Transverse colon (tissue), 4 donors: ENCODE measurements around the gene RBP3. TPM values are rescaled to one million over a fixed set of nuclear protein-coding genes. Genes with fewer than 3 reads are reported as not detected.

Experiments used
- DNase-seq: peaks from one replicate; pipeline ENCODE4 v3.0.0-alpha.2; 2019
- H3K27ac ChIP-seq, 4 donors: fragments of 200-600 bp; sonication (generic); 2 replicates each; pipeline ENCODE4 v1.5.1; 2016 to 2018; ENCODE audit warnings: inconsistent platforms in 4 of 4
- H3K27me3 ChIP-seq: fragments of 200-600 bp; sonication (generic); 2 replicates; pipeline ENCODE4 v1.5.1; 2017; ENCODE audit warnings: inconsistent platforms
- H3K36me3 ChIP-seq, 4 donors: fragments of 200-600 bp; sonication (generic); 2 replicates each; pipeline ENCODE4 v1.5.1; 2017 to 2019; ENCODE audit warnings: inconsistent platforms in 4 of 4
- H3K4me1 ChIP-seq, 4 donors: fragments of 200-600 bp; sonication (generic); 2 replicates each; pipeline ENCODE4 v1.5.1; 2017 to 2020; ENCODE audit warnings: inconsistent platforms in 4 of 4
- H3K4me3 ChIP-seq, 4 donors: fragments of 200-600 bp; sonication (generic); 1 replicate in 1 of 4; 2 replicates in 3 of 4; pipeline versions ENCODE4 v1.5.1 to v1.6.1; 2017 to 2019; ENCODE audit warnings: inconsistent platforms in 4 of 4
- H3K9me3 ChIP-seq, 2 donors: fragments of 200-600 bp; sonication (generic); 2 replicates each; pipeline ENCODE4 v1.5.1; 2017 to 2019; ENCODE audit warnings: inconsistent platforms in 2 of 2
- EP300 ChIP-seq: sonication (generic); formaldehyde crosslinking; IDR thresholded peaks from one replicate; pipeline ENCODE4 v1.6.1; 2017; ENCODE audit warnings: antibody characterized with exemption, low read depth
- POLR2A ChIP-seq: fragments of 450-650 bp; IDR thresholded peaks from one replicate; pipeline ENCODE4 v1.6.1; 2016; ENCODE audit warnings: antibody characterized with exemption, mild to moderate bottlenecking, moderate library complexity
- POLR2AphosphoS5 ChIP-seq, 3 donors: sonication (generic); formaldehyde crosslinking; IDR thresholded peaks; one replicate each; pipeline ENCODE4 v1.6.1; 2016; ENCODE audit warnings: antibody characterized with exemption in 3 of 3
- WGBS, 2 donors: methylation state at CpG; one replicate each; pipeline ENCODE4 v1.1.5; 2018; ENCODE audit warnings: low coverage in 1 of 2; 5-methylcytosine and 5-hydroxymethylcytosine counted together
- in situ Hi-C, 4 donors: fragments of 200-750 bp; cut with MboI; loops; one replicate each; pipeline versions ENCODE4 v1.15.0 to v1.15.1; 2017; ENCODE audit warnings: low sequenced_read_pairs in 3 of 4, low pct_ligation_motif_present in 1 of 4, low pct_unique_long_range_greater_than_20kb in 1 of 4
- intact Hi-C: fragments of 100-400 bp; cut with DNase I; formaldehyde crosslinking; loops from one replicate; pipeline ENCODE4 v1.15.1; 2023; ENCODE audit warnings: low total_unique reads
- total RNA-seq, 4 donors: library from RNA; depleted of rRNA; stranded (reverse); fragments of >200 nt; gene quantifications; one replicate each; pipeline ENCODE4 v1.1.0, GENCODE V29; 2016
- TF ChIP-seq, protein P1 (sequence below), 5 experiments: fragments of 200-600 bp in 3 of 5; fragments of 450-650 bp in 2 of 5; sonication (generic) in 3 of 5; IDR thresholded peaks; 1 replicate in 2 of 5; 2 replicates in 3 of 5; pipeline ENCODE4 v1.5.1; 2016 to 2017; ENCODE audit warnings: antibody characterized with exemption in 5 of 5, inconsistent platforms in 3 of 5, mild to moderate bottlenecking in 2 of 5, moderate library complexity in 1 of 5

The RBP3 gene
- total RNA-seq, 4 donors from 2014 or later: not detected

DNA sequence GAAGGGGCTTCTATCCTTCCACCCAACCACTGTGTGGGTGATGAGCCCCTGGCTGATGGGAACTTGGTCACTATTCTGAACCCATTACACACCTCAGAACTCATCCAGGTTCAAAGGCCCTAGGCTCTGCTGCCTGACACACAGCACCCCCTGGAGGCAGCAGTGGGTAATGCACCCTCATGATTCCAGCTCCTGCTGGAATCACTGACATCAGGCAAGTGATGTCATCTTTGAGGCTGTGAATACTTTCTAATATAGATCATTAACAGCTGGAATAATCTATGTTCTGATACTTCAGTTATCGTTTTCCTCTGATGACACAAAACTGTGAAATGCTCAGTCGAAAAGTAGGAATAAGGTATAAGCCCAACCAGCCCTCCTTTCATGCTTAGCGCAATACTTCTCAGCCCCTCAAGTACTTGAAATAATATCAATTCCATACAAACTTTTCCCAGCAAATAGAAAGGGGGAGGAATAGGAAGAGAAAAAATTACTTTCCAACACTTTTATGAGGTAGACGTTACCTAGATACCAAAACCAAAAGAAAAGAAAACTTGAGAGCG lies 7.5 kb upstream of the RBP3 start:
- H3K4me3 ChIP-seq: no peak overlapping the region
- no peaks in the 10 kb centered on the region for H3K27me3 ChIP-seq
- no peak for TF ChIP-seq POLR2AphosphoS5 (IDR thresholded peaks at IDR 0.05)
- TF ChIP-seq, protein P1, sequence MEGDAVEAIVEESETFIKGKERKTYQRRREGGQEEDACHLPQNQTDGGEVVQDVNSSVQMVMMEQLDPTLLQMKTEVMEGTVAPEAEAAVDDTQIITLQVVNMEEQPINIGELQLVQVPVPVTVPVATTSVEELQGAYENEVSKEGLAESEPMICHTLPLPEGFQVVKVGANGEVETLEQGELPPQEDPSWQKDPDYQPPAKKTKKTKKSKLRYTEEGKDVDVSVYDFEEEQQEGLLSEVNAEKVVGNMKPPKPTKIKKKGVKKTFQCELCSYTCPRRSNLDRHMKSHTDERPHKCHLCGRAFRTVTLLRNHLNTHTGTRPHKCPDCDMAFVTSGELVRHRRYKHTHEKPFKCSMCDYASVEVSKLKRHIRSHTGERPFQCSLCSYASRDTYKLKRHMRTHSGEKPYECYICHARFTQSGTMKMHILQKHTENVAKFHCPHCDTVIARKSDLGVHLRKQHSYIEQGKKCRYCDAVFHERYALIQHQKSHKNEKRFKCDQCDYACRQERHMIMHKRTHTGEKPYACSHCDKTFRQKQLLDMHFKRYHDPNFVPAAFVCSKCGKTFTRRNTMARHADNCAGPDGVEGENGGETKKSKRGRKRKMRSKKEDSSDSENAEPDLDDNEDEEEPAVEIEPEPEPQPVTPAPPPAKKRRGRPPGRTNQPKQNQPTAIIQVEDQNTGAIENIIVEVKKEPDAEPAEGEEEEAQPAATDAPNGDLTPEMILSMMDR (IDR thresholded peaks at IDR 0.05): peak; percentile 88 to 96 (median 93)
- no peak for TF ChIP-seq POLR2A
- no peak for TF ChIP-seq EP300
- H3K36me3 ChIP-seq: no peaks in the 10 kb centered on the region
- in situ Hi-C loops: no loop called here
- intact Hi-C loops: no loop called here
- H3K4me1 ChIP-seq: peaks cover 0 to 6% (median 0%) of the 10 kb centered on the region in 4 donors
- peak; percentile 82 for DNase-seq
- H3K27ac ChIP-seq: peak overlapping the region in 1 of 4 donors; percentile 12
- no peaks in the 10 kb centered on the region for H3K9me3 ChIP-seq
- WGBS, 2 donors: 59 to 65% methylated on average over 5 of the region's 5 CpGs

DNA sequence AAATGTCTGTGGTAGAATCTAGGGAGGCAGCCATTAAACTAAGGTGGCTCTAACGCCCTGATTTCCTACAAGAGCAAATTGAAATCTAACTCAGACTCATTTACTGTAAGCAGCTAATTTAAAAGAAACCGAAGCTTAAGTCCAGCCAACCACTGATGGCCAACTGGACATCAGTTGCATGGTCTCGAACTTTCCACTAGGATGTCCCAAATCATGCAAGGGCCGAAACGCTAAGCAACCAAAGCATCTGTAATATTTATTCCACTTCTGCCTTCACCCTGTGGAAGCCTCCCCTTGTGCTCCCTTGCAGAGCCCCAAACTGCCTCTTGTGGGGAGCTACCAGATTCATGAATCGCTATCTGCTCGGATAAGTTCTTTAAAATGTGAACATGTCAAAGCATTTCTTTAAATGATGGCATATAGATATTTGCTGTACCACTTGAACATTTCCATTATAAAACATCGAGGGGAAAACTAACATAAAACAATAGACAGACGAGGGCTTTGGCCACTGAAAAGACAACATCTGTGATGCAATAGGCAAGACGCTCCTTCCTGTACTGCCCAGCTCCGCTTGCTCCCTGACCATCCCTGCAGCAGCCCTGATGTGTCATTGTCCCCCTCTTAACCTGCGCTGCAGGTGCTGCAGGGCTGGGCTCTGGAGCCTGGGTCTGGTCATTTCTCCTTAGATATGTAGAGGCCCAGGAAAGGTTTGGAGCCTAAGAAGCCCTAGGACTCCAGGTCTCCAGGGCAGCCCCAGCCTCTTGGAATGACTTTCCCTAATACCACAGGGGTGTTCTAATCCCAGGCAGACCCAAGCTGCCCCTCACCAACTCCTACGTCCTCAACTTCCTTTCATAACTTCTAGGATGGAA lies 2.9 kb upstream of the RBP3 start:
- Histone ChIP-seq H3K4me1 (peaks cover 0 to 2% (median 0%) of the 10 kb centered on the region in 4 donors), H3K27me3 (no peaks in the 10 kb centered on the region), H3K36me3 (no peaks in the 10 kb centered on the region), H3K4me3 (no peak overlapping the region), H3K27ac (no peak overlapping the region), H3K9me3 (no peaks in the 10 kb centered on the region)
- intact Hi-C loops (no loop called here), in situ Hi-C loops (no loop called here)
- 83 to 90% methylated on average over 8 to 13 of the region's 13 CpGs for WGBS, 2 donors
- no peak for DNase-seq
- TF ChIP-seq POLR2A (no peak), EP300 (no peak), POLR2AphosphoS5 (IDR thresholded peaks at IDR 0.05) (no peak)
- TF ChIP-seq, protein P1 (IDR thresholded peaks at IDR 0.05): no peak

DNA sequence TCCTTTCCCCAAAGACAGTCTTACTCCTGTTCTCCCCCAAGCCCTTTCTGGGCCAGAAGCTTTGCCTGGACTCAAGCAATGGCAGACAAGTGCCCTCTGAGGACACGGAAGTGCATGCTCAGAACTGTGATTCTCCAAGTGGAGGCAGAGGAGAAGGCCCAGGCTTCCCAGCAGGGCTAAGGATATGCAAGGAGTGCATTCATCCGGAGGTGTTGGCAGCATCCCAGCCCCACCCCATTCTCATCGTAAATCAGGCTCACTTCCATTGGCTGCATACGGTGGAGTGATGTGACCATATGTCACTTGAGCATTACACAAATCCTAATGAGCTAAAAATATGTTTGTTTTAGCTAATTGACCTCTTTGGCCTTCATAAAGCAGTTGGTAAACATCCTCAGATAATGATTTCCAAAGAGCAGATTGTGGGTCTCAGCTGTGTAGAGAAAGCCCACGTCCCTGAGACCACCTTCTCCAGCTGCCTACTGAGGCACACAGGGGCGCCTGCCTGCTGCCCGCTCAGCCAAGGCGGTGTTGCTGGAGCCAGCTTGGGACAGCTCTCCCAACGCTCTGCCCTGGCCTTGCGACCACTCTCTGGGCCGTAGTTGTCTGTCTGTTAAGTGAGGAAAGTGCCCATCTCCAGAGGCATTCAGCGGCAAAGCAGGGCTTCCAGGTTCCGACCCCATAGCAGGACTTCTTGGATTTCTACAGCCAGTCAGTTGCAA lies 1.4 kb upstream of the RBP3 start:
- Histone ChIP-seq H3K27ac (no peak overlapping the region), H3K4me3 (no peak overlapping the region), H3K27me3 (no peaks in the 10 kb centered on the region), H3K4me1 (no peaks in the 10 kb centered on the region), H3K9me3 (no peaks in the 10 kb centered on the region), H3K36me3 (no peaks in the 10 kb centered on the region)
- intact Hi-C loops (no loop called here), in situ Hi-C loops (no loop called here)
- TF ChIP-seq, protein P1 (IDR thresholded peaks at IDR 0.05): no peak
- TF ChIP-seq EP300: no peak
- TF ChIP-seq POLR2A: no peak
- no peak for TF ChIP-seq POLR2AphosphoS5 (IDR thresholded peaks at IDR 0.05)
- no peak for DNase-seq
- WGBS, 2 donors: 65% methylated on average over 13 of the region's 13 CpGs; no CpG with 5 or more reads in 1 of the 2 donors

DNA sequence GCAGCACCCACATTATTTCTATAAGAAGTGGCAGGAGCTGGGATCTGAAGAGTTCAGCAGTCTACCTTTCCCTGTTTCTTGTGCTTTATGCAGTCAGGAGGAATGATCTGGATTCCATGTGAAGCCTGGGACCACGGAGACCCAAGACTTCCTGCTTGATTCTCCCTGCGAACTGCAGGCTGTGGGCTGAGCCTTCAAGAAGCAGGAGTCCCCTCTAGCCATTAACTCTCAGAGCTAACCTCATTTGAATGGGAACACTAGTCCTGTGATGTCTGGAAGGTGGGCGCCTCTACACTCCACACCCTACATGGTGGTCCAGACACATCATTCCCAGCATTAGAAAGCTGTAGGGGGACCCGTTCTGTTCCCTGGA lies 874 bp upstream of the RBP3 start:
- no peaks in the 10 kb centered on the region for H3K9me3 ChIP-seq
- DNase-seq: no peak
- TF ChIP-seq, protein P1 (IDR thresholded peaks at IDR 0.05): no peak
- TF ChIP-seq POLR2A (no peak), EP300 (no peak), POLR2AphosphoS5 (IDR thresholded peaks at IDR 0.05) (no peak)
- 78 to 100% methylated on average over 1 to 4 of the region's 4 CpGs for WGBS, 2 donors
- in situ Hi-C loops: no loop called here
- no peaks in the 10 kb centered on the region for H3K27me3 ChIP-seq
- H3K4me1 ChIP-seq: no peaks in the 10 kb centered on the region
- intact Hi-C loops: no loop called here
- no peak overlapping the region for H3K4me3 ChIP-seq
- no peak overlapping the region for H3K27ac ChIP-seq
- no peaks in the 10 kb centered on the region for H3K36me3 ChIP-seq
